ENCODE measurements around the gene BNIPL.

The BNIPL gene

GRCh38 chr1:151062741-151063371 is 26.5 kb downstream of the BNIPL start:
- DNase-seq (ENCODE audit: low read depth) = no peak
- TF ChIP-seq, protein P1, sequence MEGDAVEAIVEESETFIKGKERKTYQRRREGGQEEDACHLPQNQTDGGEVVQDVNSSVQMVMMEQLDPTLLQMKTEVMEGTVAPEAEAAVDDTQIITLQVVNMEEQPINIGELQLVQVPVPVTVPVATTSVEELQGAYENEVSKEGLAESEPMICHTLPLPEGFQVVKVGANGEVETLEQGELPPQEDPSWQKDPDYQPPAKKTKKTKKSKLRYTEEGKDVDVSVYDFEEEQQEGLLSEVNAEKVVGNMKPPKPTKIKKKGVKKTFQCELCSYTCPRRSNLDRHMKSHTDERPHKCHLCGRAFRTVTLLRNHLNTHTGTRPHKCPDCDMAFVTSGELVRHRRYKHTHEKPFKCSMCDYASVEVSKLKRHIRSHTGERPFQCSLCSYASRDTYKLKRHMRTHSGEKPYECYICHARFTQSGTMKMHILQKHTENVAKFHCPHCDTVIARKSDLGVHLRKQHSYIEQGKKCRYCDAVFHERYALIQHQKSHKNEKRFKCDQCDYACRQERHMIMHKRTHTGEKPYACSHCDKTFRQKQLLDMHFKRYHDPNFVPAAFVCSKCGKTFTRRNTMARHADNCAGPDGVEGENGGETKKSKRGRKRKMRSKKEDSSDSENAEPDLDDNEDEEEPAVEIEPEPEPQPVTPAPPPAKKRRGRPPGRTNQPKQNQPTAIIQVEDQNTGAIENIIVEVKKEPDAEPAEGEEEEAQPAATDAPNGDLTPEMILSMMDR (IDR thresholded peaks at IDR 0.05; ENCODE audit: low read depth, low read length, missing control alignments) = no peak
- no peak overlapping the region for H3K4me3 ChIP-seq (ENCODE audit: low read depth, low read length)
- in situ Hi-C loops (cut with HindIII; ENCODE audit: low sequenced_read_pairs) = no loop called here

DNA sequence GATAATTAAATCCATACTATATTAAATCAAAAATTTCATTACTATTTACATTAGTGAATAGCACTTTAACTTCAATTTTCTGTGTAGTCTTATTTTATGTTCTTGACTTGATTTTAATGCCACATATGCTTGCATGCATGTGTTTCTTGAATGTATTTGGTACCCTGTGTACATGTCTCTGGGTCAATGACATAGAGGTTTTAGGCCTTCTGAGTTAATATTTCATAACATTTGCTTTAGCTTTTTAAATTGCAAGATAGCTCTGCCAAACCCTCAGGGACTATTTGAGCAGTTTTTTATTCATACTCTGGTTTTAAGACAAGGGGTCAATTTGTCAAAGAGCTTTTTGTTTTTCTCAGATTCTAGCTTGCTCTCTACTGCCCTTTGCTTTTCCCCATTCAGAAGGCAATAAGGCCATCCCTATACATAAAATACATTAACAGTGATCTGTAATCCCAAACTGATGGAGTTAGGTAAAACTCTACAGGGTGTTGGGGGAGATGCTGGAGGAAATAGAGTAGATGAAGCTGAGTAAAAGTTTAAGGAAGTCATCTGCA is 28.8 kb downstream of the BNIPL start:
- H3K4me3 ChIP-seq (ENCODE audit: low read depth, low read length) = no peak overlapping the region
- TF ChIP-seq, protein P1 (IDR thresholded peaks at IDR 0.05; ENCODE audit: low read depth, low read length, missing control alignments) = no peak
- DNase-seq (ENCODE audit: low read depth) = no peak
- in situ Hi-C loops (cut with HindIII; ENCODE audit: low sequenced_read_pairs) = no loop called here

DNA sequence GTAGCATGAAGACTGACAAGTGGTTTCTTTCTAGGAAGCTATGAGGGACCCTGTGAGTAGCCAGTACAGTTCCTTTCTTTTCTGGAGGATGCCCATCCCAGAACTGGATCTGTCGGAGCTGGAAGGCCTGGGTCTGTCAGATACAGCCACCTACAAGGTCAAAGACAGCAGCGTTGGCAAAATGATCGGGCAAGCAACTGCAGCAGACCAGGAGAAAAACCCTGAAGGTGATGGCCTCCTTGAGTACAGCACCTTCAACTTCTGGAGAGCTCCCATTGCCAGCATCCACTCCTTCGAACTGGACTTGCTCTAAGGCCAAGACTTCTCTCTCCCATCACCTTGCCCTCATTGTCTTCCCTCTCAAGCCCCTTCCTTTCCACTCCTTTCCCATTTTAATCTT is 30.8 kb downstream of the BNIPL start:
- TF ChIP-seq, protein P1 (IDR thresholded peaks at IDR 0.05; ENCODE audit: low read depth, low read length, missing control alignments) = no peak

DNA sequence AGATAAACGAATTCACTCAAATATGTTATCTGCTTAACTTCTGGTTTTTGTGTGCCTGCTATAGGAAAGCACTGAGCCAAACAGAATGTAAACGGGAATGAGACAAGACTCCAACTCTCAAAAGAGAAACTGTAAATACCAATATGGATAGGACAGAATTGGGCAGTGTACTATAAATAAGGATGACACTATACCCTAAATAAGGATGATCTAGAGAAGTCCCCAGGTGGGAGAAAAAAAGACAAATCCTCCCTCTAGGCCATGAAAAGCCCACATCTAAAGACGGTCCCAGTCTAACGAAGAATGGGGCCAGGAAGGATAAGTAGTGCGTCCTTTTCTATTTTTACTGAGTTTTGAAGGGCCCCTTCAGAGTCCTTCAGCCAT is 32.7 kb downstream of the BNIPL start:
- in situ Hi-C loops (cut with HindIII; ENCODE audit: low sequenced_read_pairs) = no loop called here
- DNase-seq (ENCODE audit: low read depth) = no peak
- no peak overlapping the region for H3K4me3 ChIP-seq (ENCODE audit: low read depth, low read length)
- TF ChIP-seq, protein P1 (IDR thresholded peaks at IDR 0.05; ENCODE audit: low read depth, low read length, missing control alignments) = no peak

More for the DNA sequence above, 30.8 kb downstream of the BNIPL start:
- DNase-seq (ENCODE audit: low read depth) = no peak
- H3K4me3 ChIP-seq (ENCODE audit: low read depth, low read length) = no peak overlapping the region
- in situ Hi-C loops (cut with HindIII; ENCODE audit: low sequenced_read_pairs) = no loop called here

DNA sequence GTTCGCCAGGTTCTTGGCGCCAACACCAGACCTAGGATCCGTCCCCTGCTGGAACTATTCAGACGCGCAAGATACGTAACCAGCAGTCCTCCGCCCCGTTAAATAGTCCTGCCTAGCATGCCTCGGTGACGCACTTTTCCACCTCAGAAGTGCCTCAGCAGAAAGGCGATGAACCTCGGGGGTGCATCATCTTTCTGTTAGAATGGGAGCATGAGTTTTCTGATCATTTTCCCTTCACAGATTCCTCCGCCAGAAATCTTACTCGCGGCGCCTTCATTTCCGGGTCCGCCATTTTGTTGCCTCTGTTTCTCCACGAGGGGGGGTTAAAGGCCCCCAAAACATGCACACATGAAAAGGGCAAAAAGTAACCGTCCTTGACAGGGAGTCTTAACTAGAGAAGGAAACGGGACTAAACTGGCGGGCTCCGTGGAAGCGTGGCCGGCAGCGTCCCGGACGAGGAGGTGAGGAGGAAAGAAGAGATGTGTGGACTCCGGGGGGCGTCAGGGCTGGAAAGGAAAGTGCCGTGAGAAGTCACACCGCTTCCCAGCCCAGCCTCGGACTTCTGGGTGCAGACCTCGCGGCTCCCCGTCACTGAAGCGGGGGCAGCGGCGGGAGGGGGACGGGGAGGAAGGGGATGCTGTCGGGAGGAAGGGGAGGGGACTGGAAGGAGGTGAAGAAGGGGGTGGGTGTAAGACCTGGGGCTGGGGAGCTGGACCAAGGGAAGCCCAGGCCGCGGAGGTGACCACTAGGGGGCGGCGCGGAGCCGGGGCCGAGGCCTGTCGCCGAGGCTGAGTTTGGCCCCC is 34.3 kb downstream of the BNIPL start, which contains the start of gene GABPB2:
TSS of gene GABPB2 (plus strand) at position 288 of the 803 bp plus-strand sequence. CDS start 17,429 bp downstream, outside the sequence.
- peak; percentile 96 for DNase-seq (ENCODE audit: low read depth)
- TF ChIP-seq, protein P1 (IDR thresholded peaks at IDR 0.05; ENCODE audit: low read depth, low read length, missing control alignments) = peak; percentile 87
- in situ Hi-C loops (cut with HindIII; ENCODE audit: low sequenced_read_pairs) = no loop called here
- H3K4me3 ChIP-seq (ENCODE audit: low read depth, low read length) = peak within 1 kb of the TSS; percentile 68

GRCh38 chr1:151072224-151072623 is 35.8 kb downstream of the BNIPL start:
- no peak overlapping the region for H3K4me3 ChIP-seq (ENCODE audit: low read depth, low read length)
- in situ Hi-C loops (cut with HindIII; ENCODE audit: low sequenced_read_pairs) = no loop called here
- DNase-seq (ENCODE audit: low read depth) = no peak
- TF ChIP-seq, protein P1 (IDR thresholded peaks at IDR 0.05; ENCODE audit: low read depth, low read length, missing control alignments) = no peak
